ENCODE measurements around the gene HSBP1L1. TPM values are rescaled to one million over a fixed set of nuclear protein-coding genes. Genes with fewer than 3 reads are reported as not detected.

HSBP1L1 gene
- total RNA-seq, 4 donors from 2014 or later = 18.0 to 35.4 (median 29.7) TPM

DNA sequence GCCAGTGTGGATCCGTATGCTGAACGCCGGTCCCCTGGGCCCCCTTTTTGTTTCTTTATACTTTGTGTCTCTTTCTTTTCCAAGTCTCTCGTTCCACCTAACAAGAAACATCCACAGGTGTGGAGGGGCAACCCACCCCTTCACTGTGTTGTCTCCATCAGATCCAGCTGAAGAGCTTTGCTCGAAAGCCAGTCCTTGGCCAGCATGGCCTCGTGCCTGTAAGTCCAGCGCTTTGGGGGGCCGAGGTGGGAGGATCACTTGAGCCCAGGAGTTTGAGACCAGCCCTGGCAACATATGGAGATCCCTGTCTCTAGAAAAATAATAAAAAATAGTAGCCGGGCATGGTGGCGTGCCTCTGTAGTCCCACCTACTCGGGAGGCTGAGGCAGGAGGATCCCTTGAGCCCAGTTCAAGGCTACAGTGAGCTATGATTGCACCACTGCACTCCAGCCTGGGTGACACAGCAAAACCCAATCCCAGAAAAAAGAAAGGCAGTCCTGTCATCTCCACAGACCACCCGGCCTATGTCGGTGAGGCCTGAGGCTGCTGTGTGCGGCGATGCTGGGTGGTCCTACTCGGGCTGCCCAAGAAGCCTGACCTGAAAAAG lies 3.4 kb upstream of the HSBP1L1 start:
- peak overlapping the region in 2 of 4 donors; percentile 77 to 92 for H3K27ac ChIP-seq
- H3K4me3 ChIP-seq = no peak overlapping the region
- WGBS, 2 donors = 76 to 83% methylated on average over 16 of the region's 16 CpGs
- peaks cover 0 to 6% of the 10 kb centered on the region in 2 donors for H3K27me3 ChIP-seq
- peaks cover 0 to 37% (median 11%) of the 10 kb centered on the region in 4 donors for H3K4me1 ChIP-seq
- H3K9me3 ChIP-seq = no peaks in the 10 kb centered on the region
- no peaks in the 10 kb centered on the region for H3K36me3 ChIP-seq
- DNase-seq (ENCODE audit: low spot score in 2 of 2) = no peak
- TF ChIP-seq EP300 (IDR thresholded peaks at IDR 0.05) = no peak
- no peak for TF ChIP-seq CTCF (IDR thresholded peaks at IDR 0.05)
- TF ChIP-seq POLR2A (IDR thresholded peaks at IDR 0.05) = no peak

GRCh38 chr18:79961527-79962291 lies 2.7 kb upstream of the HSBP1L1 start:
- peak overlapping the region; percentile 42 to 92 (median 66) for H3K27ac ChIP-seq
- H3K4me3 ChIP-seq = no peak overlapping the region
- peaks cover 0 to 37% (median 11%) of the 10 kb centered on the region in 4 donors for H3K4me1 ChIP-seq
- no peaks in the 10 kb centered on the region for H3K9me3 ChIP-seq
- peaks cover 0 to 6% of the 10 kb centered on the region in 2 donors for H3K27me3 ChIP-seq
- no peaks in the 10 kb centered on the region for H3K36me3 ChIP-seq
- no peak for DNase-seq (ENCODE audit: low spot score in 2 of 2)
- WGBS, 2 donors = 53 to 56% methylated on average over 25 to 29 of the region's 29 CpGs
- no peak for TF ChIP-seq EP300 (IDR thresholded peaks at IDR 0.05)
- no peak for TF ChIP-seq CTCF (IDR thresholded peaks at IDR 0.05)
- no peak for TF ChIP-seq POLR2A (IDR thresholded peaks at IDR 0.05)

DNA sequence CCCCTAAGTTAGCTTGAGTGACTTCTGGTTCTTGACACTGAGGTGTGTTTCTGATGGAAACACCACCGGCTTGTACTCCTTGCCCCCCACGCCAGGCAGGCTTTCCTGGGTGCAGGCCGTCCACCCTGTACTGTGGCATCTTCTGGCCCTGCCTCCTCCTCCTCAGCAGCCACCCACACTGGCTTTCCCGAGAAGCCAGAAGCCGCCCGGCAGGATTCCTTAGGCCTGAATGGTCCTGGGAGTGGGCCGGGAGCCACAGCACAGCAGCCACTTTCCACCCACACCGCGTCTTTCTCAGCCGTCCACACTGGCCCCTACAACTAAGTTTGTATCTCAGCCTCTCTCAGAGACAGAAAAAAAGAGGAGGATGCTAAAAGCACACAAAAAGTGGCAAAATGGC lies 2.1 kb upstream of the HSBP1L1 start:
- DNase-seq (ENCODE audit: low spot score in 2 of 2) = no peak
- H3K27ac ChIP-seq = peak overlapping the region; percentile 42 to 92 (median 66)
- H3K4me1 ChIP-seq = peaks cover 0 to 37% (median 11%) of the 10 kb centered on the region in 4 donors
- H3K27me3 ChIP-seq = peaks cover 0 to 6% of the 10 kb centered on the region in 2 donors
- H3K9me3 ChIP-seq = no peaks in the 10 kb centered on the region
- no peak for TF ChIP-seq POLR2A (IDR thresholded peaks at IDR 0.05)
- TF ChIP-seq CTCF (IDR thresholded peaks at IDR 0.05) = no peak
- peak in 1 of 2 donors; percentile 28 for TF ChIP-seq EP300 (IDR thresholded peaks at IDR 0.05)
- 48 to 59% methylated on average over 10 of the region's 10 CpGs for WGBS, 2 donors
- no peaks in the 10 kb centered on the region for H3K36me3 ChIP-seq
- no peak overlapping the region for H3K4me3 ChIP-seq

DNA sequence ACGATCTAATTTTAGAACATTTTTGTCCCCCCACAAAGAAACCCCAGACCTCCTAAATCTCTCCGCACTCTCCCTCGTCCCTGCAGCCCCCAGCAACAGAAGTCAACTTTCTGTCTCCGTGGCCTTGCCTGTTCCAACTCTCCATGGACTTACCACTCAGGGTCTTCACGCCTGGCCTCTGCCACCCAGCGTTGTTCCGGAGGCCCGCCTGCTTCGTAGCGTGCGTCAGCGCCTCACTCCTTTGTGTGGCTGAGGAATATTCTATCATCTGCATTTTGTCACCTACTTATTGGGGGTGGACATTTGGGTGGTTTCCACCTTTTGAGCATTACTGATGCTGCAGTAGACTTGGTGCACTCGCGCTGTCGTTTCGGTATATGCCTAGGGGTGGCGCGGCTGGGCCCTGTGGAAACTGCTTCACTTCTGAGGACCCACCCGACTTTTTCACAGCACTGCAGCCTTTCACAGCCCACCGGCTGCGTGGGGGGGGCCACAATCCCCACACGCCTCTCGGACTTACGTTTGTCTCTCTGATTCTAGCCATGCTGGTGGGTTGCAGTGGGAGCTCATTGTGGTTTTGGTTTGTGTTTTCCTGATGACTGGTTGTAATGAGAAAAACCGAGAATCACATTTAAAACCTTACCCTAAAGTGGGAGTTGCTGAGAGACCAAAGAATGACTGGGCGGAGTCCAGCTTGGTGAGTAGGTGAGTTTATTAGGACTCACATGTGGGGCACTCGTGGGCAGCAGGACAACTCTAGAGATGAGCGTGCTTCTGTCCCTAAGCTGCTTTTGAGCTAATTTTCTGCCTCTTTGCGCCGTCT lies 1.4 kb upstream of the HSBP1L1 start:
- 80 to 84% methylated on average over 30 of the region's 30 CpGs for WGBS, 2 donors
- Histone ChIP-seq H3K27me3 (peaks cover 0 to 6% of the 10 kb centered on the region in 2 donors), H3K9me3 (no peaks in the 10 kb centered on the region), H3K4me3 (no peak overlapping the region), H3K27ac (peak overlapping the region in 3 of 4 donors; percentile 42 to 92 (median 89)), H3K36me3 (peaks cover 0 to 6% (median 0%) of the 10 kb centered on the region in 3 donors), H3K4me1 (peaks cover 0 to 37% (median 11%) of the 10 kb centered on the region in 4 donors)
- DNase-seq (ENCODE audit: low spot score in 2 of 2) = no peak
- TF ChIP-seq POLR2A (IDR thresholded peaks at IDR 0.05) = no peak
- TF ChIP-seq EP300 (IDR thresholded peaks at IDR 0.05) = no peak
- TF ChIP-seq CTCF (IDR thresholded peaks at IDR 0.05) = no peak
